Mesendoderm (in vitro differentiated cells): Measurements from ENCODE around the gene SAFB.

Experiments used
- DNase-seq: peaks from one replicate; pipeline ENCODE4 v3.0.0; 2013
- H2AK5ac ChIP-seq: 2 replicates; pipeline ENCODE4 v1.6.1; 2013; ENCODE audit warnings: low read length, inconsistent platforms
- H2BK120ac ChIP-seq: 2 replicates; pipeline ENCODE4 v1.6.1; 2013; ENCODE audit warnings: low read depth, mild to moderate bottlenecking, low read length, moderate library complexity, mixed read lengths
- H2BK15ac ChIP-seq: replicated peaks from 2 replicates; pipeline ENCODE4 v1.6.1; 2013; ENCODE audit warnings: low read depth, mild to moderate bottlenecking, moderate library complexity
- H2BK5ac ChIP-seq: 2 replicates; pipeline ENCODE4 v1.6.1; 2013; ENCODE audit warnings: low read length, inconsistent platforms
- H3K18ac ChIP-seq: 2 replicates; pipeline ENCODE4 v1.6.1; 2013; ENCODE audit warnings: mild to moderate bottlenecking, low read length, mixed read lengths
- H3K23ac ChIP-seq: one replicate; pipeline ENCODE4 v1.6.1; 2013; ENCODE audit warnings: low read length
- H3K27ac ChIP-seq: 2 replicates; pipeline ENCODE4 v1.5.1; 2013; ENCODE audit warnings: low read depth, mild to moderate bottlenecking, inconsistent platforms, low read length, moderate library complexity
- H3K27me3 ChIP-seq: 2 replicates; pipeline ENCODE4 v1.6.1; 2013; ENCODE audit warnings: low read length, control low read depth, mild to moderate bottlenecking, inconsistent platforms; ENCODE audit not compliant: insufficient read depth, poor library complexity
- H3K36me3 ChIP-seq: 2 replicates; pipeline ENCODE4 v1.6.1; 2013; ENCODE audit warnings: low read length, inconsistent platforms; ENCODE audit not compliant: control insufficient read depth, insufficient read depth
- H3K4ac ChIP-seq: one replicate; pipeline ENCODE4 v1.6.1; 2013; ENCODE audit warnings: low read depth, mild to moderate bottlenecking, low read length, moderate library complexity
- H3K4me1 ChIP-seq: 2 replicates; pipeline ENCODE4 v1.6.1; 2013; ENCODE audit warnings: low read depth, low read length, inconsistent platforms; ENCODE audit not compliant: control insufficient read depth
- H3K4me2 ChIP-seq: 2 replicates; pipeline ENCODE4 v1.6.1; 2013; ENCODE audit warnings: low read length
- H3K4me3 ChIP-seq: 2 replicates; pipeline ENCODE4 v1.5.1; 2013; ENCODE audit warnings: mild to moderate bottlenecking, low read length
- H3K56ac ChIP-seq: one replicate; pipeline ENCODE4 v1.6.1; 2013; ENCODE audit warnings: low read length
- H3K79me1 ChIP-seq: 2 replicates; pipeline ENCODE4 v1.6.1; 2013; ENCODE audit warnings: low read length, inconsistent platforms
- H3K79me2 ChIP-seq: 2 replicates; pipeline ENCODE4 v1.6.1; 2013; ENCODE audit warnings: mild to moderate bottlenecking, low read length; ENCODE audit not compliant: control insufficient read depth, insufficient read depth
- H3K9ac ChIP-seq: 2 replicates; pipeline ENCODE4 v1.6.1; 2013; ENCODE audit warnings: low read length, inconsistent platforms
- H4K5ac ChIP-seq: one replicate; pipeline ENCODE4 v1.6.1; 2013; ENCODE audit warnings: low read length
- H4K8ac ChIP-seq: one replicate; pipeline ENCODE4 v1.6.1; 2013; ENCODE audit warnings: low read depth, mild to moderate bottlenecking, control low read depth, low read length, moderate library complexity
- WGBS: extraction: QIAGEN DNeasy Blood & Tissue Kit; methylation state at CpG from one replicate; pipeline ENCODE4 v1.1.7; 2013; ENCODE audit warnings: low lambda C conversion rate, missing lambda C conversion rate; ENCODE audit not compliant: insufficient coverage; ENCODE audit errors: extremely low coverage; 5-methylcytosine and 5-hydroxymethylcytosine counted together

The SAFB gene

DNA sequence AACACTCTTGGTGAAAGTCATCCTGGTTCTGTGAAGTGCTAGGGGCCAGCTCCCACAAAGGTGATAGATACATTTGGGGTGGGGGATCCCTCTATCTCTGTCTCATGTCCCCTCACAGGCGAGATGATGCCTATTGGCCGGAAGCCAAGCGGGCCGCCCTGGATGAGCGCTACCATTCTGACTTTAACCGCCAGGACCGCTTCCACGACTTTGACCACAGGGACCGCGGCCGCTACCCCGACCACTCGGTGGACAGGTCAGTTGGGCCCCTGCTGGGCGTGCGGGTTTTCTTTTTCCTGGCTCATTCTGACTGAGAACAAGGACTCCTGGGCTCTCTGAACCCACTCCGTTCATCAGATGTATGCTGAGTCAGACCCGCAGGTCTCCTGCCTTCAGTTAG lies 41.0 kb downstream of the SAFB start:
- Histone ChIP-seq H3K56ac (no peak overlapping the region), H3K4me1 (peaks cover 3% of the 10 kb centered on the region)
- WGBS, result no CpG with 5 or more reads among the region's 17 CpGs

DNA sequence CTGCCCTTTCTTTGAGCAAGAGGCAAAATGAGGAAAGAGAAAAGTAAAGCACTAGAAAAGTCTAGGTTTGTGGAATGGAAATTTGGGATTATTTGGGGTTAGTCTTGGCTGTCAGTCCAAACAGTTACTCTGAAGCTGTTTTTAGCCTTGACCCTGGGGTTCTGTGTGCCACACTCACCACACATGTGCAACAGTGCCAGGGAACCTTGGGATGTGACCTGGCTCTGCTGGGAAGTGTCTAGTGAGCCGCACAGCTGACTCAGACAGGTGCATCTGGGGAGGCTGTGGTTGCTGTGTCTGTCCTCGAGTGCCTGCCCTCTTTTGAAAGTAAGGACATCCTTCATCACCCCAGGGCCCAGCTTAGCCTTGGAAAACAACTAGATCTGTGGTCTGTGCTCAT lies 41.6 kb downstream of the SAFB start:
- Histone ChIP-seq H3K4me3 (no peak overlapping the region), H2BK120ac (no peak overlapping the region), H3K36me3 (peaks cover 23% of the 10 kb centered on the region), H4K8ac (no peak overlapping the region), H3K79me2 (no peaks in the 10 kb centered on the region), H3K56ac (no peak overlapping the region), H3K79me1 (no peaks in the 10 kb centered on the region), H3K23ac (no peak overlapping the region), H2AK5ac (no peak overlapping the region), H3K4me1 (peaks cover 3% of the 10 kb centered on the region), H3K27me3 (no peaks in the 10 kb centered on the region), H2BK5ac (no peak overlapping the region), H4K5ac (no peak overlapping the region), H3K4me2 (no peak overlapping the region), H2BK15ac (no peak overlapping the region), H3K4ac (no peak overlapping the region), H3K9ac (no peak overlapping the region), H3K27ac (no peak overlapping the region), H3K18ac (no peak overlapping the region)
- WGBS, result no CpG with 5 or more reads among the region's 2 CpGs
- no peak for DNase-seq

More for the DNA sequence above, 41.0 kb downstream of the SAFB start:
- H3K23ac ChIP-seq, result no peak overlapping the region
- H4K5ac ChIP-seq, result no peak overlapping the region
- H2BK5ac ChIP-seq, result no peak overlapping the region
- H3K79me2 ChIP-seq, result no peaks in the 10 kb centered on the region
- no peak overlapping the region for H4K8ac ChIP-seq
- no peak overlapping the region for H2AK5ac ChIP-seq
- H3K9ac ChIP-seq, result no peak overlapping the region
- no peaks in the 10 kb centered on the region for H3K79me1 ChIP-seq
- H3K18ac ChIP-seq, result no peak overlapping the region
- H2BK120ac ChIP-seq, result no peak overlapping the region
- no peak overlapping the region for H3K4ac ChIP-seq
- peaks cover 22% of the 10 kb centered on the region for H3K36me3 ChIP-seq
- H2BK15ac ChIP-seq, result no peak overlapping the region
- H3K4me2 ChIP-seq, result no peak overlapping the region
- DNase-seq, result no peak
- H3K27me3 ChIP-seq, result no peaks in the 10 kb centered on the region
- H3K27ac ChIP-seq, result no peak overlapping the region
- no peak overlapping the region for H3K4me3 ChIP-seq

DNA sequence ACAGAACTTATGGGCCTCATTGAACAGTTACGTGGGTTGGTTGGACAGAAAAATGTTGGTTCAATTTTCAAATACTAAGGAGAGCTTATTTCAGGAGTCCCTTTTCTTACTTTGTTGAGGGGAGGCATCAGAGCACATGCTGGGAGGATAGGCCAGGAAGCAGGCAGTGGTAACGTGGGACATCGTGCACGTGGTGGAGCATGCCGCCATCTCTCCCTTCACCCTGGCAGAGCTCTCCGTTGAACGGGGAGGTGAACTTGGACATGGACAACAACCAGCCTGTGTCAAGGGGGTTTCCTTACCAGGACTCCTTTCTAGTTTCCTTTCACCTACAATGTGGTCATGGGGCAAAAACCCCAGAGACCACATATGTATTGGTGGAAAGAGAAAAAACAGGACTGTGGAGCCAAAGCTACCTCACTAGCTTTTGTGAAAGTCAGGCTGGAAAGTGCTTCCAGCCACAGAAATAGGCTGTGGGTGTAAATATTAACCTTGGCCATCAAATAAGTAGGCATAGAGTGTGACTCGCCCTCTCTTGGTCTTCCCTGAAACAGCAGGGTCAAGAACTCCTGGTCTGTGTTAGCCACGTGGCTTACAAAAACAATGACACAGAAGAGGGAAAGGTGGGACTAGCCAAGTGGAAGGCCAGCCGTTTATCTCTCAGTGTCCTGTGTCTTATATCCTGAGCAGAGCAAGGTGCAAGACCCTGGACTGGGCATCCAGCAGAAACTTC lies 43.1 kb downstream of the SAFB start:
- H3K79me2 ChIP-seq, result no peaks in the 10 kb centered on the region
- H2AK5ac ChIP-seq, result no peak overlapping the region
- no peak overlapping the region for H3K4me2 ChIP-seq
- no peak overlapping the region for H4K5ac ChIP-seq
- peaks cover 20% of the 10 kb centered on the region for H3K36me3 ChIP-seq
- no peak overlapping the region for H3K18ac ChIP-seq
- no peak overlapping the region for H3K56ac ChIP-seq
- peaks cover 3% of the 10 kb centered on the region for H3K4me1 ChIP-seq
- no peak overlapping the region for H4K8ac ChIP-seq
- no peak overlapping the region for H3K4ac ChIP-seq
- H3K9ac ChIP-seq, result no peak overlapping the region
- no CpG with 5 or more reads among the region's 10 CpGs for WGBS
- no peak overlapping the region for H2BK120ac ChIP-seq
- H3K79me1 ChIP-seq, result no peaks in the 10 kb centered on the region
- H2BK15ac ChIP-seq, result no peak overlapping the region
- no peak overlapping the region for H3K4me3 ChIP-seq
- no peak overlapping the region for H2BK5ac ChIP-seq
- no peak overlapping the region for H3K23ac ChIP-seq
- no peak overlapping the region for H3K27ac ChIP-seq
- no peak for DNase-seq
- H3K27me3 ChIP-seq, result no peaks in the 10 kb centered on the region

DNA sequence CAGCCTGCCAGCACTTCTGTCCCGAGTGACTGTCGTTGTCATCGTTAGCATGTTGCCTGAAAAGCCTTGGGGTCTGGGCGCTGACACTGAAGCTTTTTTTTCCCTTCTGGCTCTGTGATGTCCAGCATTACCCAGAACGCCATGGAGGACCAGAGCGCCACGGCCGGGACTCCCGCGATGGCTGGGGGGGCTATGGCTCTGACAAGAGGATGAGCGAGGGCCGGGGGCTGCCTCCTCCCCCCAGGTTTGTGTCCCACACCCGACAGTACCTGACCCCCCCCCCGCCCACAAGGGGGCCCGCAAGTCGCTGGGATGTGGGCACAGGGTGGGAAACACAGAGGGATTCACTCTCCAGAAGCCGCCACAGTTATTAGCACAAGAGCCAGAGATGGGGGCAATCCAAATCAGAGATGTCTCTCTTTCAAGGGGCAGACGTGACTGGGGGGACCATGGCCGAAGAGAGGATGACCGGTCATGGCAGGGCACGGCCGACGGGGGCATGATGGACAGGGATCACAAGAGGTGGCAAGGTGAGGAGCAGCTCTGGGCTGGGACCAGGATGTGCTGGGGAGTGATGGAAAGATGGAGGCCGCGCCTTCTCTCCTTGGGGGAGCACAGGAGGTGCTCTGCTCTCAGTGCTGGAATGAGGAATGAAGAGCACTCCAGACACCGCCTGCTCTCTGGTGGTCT lies 44.2 kb downstream of the SAFB start:
- no peak overlapping the region for H3K56ac ChIP-seq
- no peak overlapping the region for H2BK15ac ChIP-seq
- H2BK5ac ChIP-seq, result no peak overlapping the region
- H3K36me3 ChIP-seq, result peaks cover 21% of the 10 kb centered on the region
- no peak overlapping the region for H3K4ac ChIP-seq
- no peak overlapping the region for H3K9ac ChIP-seq
- no peak overlapping the region for H2BK120ac ChIP-seq
- DNase-seq, result no peak
- no peak overlapping the region for H3K4me2 ChIP-seq
- H3K4me1 ChIP-seq, result peaks cover 3% of the 10 kb centered on the region
- H2AK5ac ChIP-seq, result no peak overlapping the region
- H4K5ac ChIP-seq, result no peak overlapping the region
- H3K79me2 ChIP-seq, result no peaks in the 10 kb centered on the region
- H3K23ac ChIP-seq, result no peak overlapping the region
- H3K4me3 ChIP-seq, result no peak overlapping the region
- H3K27ac ChIP-seq, result no peak overlapping the region
- H3K27me3 ChIP-seq, result no peaks in the 10 kb centered on the region
- WGBS, result no CpG with 5 or more reads among the region's 26 CpGs
- H3K79me1 ChIP-seq, result no peaks in the 10 kb centered on the region
- H4K8ac ChIP-seq, result no peak overlapping the region
- no peak overlapping the region for H3K18ac ChIP-seq

DNA sequence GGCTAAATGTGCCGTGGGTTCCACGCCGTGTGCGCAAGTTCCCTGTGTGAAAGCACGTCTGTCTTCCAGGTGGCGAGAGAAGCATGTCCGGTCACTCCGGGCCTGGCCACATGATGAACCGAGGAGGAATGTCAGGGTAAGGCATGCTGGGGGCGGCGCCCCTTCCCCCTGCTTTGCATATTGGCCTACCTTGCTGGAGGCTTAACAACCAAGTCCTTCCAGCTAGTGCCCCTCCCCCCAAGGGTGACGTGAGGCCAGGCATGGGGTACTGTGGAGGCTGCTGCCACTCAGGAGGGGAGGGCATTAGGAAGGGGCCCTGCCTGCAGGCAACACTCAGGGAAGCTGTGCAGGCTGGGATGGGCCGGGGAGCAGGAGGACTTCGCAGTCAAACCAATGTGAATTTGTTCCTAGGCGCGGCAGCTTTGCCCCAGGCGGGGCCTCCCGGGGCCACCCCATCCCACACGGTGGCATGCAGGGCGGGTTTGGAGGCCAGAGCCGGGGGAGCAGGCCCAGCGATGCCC lies 44.9 kb downstream of the SAFB start:
- Histone ChIP-seq H3K18ac (no peak overlapping the region), H3K9ac (no peak overlapping the region), H3K4me1 (peaks cover 3% of the 10 kb centered on the region), H3K27me3 (no peaks in the 10 kb centered on the region), H3K79me1 (no peaks in the 10 kb centered on the region), H3K4ac (no peak overlapping the region), H3K23ac (no peak overlapping the region), H4K5ac (no peak overlapping the region), H3K4me3 (no peak overlapping the region), H2AK5ac (no peak overlapping the region), H2BK5ac (no peak overlapping the region), H3K36me3 (peaks cover 21% of the 10 kb centered on the region), H2BK120ac (no peak overlapping the region), H3K79me2 (no peaks in the 10 kb centered on the region), H3K27ac (no peak overlapping the region), H2BK15ac (no peak overlapping the region), H3K56ac (no peak overlapping the region), H3K4me2 (no peak overlapping the region), H4K8ac (no peak overlapping the region)
- WGBS, result no CpG with 5 or more reads among the region's 22 CpGs
- DNase-seq, result peak; percentile 96
